Measurements from ENCODE around the gene CALHM5. TPM values are rescaled to one million over a fixed set of nuclear protein-coding genes. Genes with fewer than 3 reads are reported as not detected.

The CALHM5 gene
- total and polyA plus RNA-seq, 2 of the 4 experiments (the other 2 are of a cell fraction), result 3.3 to 10.8 TPM

DNA sequence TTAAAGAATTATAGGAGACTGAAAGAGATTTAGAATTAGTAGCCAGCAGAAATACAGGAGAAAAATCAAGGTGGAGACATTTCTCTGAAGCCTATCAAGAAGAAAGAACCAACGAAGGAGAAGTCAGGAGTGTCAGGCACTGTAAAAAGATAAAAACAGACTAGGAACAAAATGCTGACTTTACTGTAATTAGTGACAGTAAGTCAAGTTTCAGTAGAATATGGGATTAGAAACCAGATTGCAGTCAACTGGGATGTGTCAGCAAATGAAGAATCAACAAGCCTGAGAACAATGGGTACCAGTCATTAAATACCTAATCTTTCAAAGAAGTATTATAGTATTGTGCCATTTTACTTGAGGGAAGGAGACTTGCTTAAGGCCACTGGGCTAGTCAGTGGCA, 28.7 kb upstream of the CALHM5 start:
- no peak overlapping the region for H3K27ac ChIP-seq (ENCODE audit: insufficient read depth, low read length)
- H4K20me1 ChIP-seq (ENCODE audit: insufficient read depth, low read length), result no peaks in the 10 kb centered on the region
- no peak overlapping the region for H3K4ac ChIP-seq (ENCODE audit: low read depth, low read length)
- DNase-seq (no peak), ATAC-seq (ENCODE audit: low read depth) (no peak)
- H4K91ac ChIP-seq (ENCODE audit: insufficient read depth, low read depth, low read length), result no peak overlapping the region
- in situ Hi-C loops (cut with MboI; ENCODE audit: low sequenced_read_pairs) (no loop called here), intact Hi-C loops (cut with micrococcal nuclease) (no loop called here), dilution Hi-C loops (cut with HindIII; ENCODE audit: low sequenced_read_pairs, unreplicated experiment) (no loop called here)
- no peak overlapping the region for H3K14ac ChIP-seq (replicated peaks; ENCODE audit: low read depth, low read length)
- no peak overlapping the region for H2AFZ ChIP-seq (replicated peaks; ENCODE audit: low read length, poor library complexity)
- no peaks in the 10 kb centered on the region; the same call in 1 of the 2 replicates for H3K27me3 ChIP-seq (ENCODE audit: control insufficient read depth, insufficient read depth, low read length)
- H3K4me1 ChIP-seq (ENCODE audit: control insufficient read depth, insufficient read depth, low read length), result no peaks in the 10 kb centered on the region
- TF ChIP-seq MAFK (IDR thresholded peaks at IDR 0.05; ENCODE audit: low read depth, low read length), result peak; percentile 43
- TF ChIP-seq, protein P1, sequence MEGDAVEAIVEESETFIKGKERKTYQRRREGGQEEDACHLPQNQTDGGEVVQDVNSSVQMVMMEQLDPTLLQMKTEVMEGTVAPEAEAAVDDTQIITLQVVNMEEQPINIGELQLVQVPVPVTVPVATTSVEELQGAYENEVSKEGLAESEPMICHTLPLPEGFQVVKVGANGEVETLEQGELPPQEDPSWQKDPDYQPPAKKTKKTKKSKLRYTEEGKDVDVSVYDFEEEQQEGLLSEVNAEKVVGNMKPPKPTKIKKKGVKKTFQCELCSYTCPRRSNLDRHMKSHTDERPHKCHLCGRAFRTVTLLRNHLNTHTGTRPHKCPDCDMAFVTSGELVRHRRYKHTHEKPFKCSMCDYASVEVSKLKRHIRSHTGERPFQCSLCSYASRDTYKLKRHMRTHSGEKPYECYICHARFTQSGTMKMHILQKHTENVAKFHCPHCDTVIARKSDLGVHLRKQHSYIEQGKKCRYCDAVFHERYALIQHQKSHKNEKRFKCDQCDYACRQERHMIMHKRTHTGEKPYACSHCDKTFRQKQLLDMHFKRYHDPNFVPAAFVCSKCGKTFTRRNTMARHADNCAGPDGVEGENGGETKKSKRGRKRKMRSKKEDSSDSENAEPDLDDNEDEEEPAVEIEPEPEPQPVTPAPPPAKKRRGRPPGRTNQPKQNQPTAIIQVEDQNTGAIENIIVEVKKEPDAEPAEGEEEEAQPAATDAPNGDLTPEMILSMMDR (conservative IDR thresholded peaks at IDR 0.05; ENCODE audit: low read depth, low read length), result no peak
- TF ChIP-seq CHD1 (IDR thresholded peaks at IDR 0.05; ENCODE audit: low read depth, low read length), result no peak
- no peak for TF ChIP-seq CEBPB (IDR thresholded peaks at IDR 0.05; ENCODE audit: low read depth, low read length)
- H2BK20ac ChIP-seq (ENCODE audit: low read depth, low read length), result no peak overlapping the region
- H3K4me3 ChIP-seq (ENCODE audit: insufficient read depth, low read depth, low read length), result no peak overlapping the region
- no peak overlapping the region for H3K56ac ChIP-seq (ENCODE audit: extremely low read depth, insufficient read depth, low read length)
- no peaks in the 10 kb centered on the region for H3K79me1 ChIP-seq (ENCODE audit: low read depth in 1 of 2, low read length in 2 of 2)
- no peaks in the 10 kb centered on the region for H3K36me3 ChIP-seq (ENCODE audit: control insufficient read depth, insufficient read depth, low read length)
- no peak overlapping the region for H2BK5ac ChIP-seq (ENCODE audit: low read depth, low read length, poor library complexity, severe bottlenecking)
- WGBS, 2 experiments (ENCODE audit: extremely low coverage in 2 of 2, insufficient read length in 1 of 2), result no CpG with 5 or more reads among the region's 1 CpG
- no peak overlapping the region for H3K18ac ChIP-seq (ENCODE audit: low read depth, low read length)
- H3K23ac ChIP-seq (ENCODE audit: low read depth, low read length), result no peak overlapping the region
- ChIA-PET CTCF (no interaction called here), POLR2A (ENCODE audit: unreplicated experiment) (no interaction called here)
- H2BK120ac ChIP-seq (ENCODE audit: low read depth, low read length), result no peak overlapping the region
- no peaks in the 10 kb centered on the region for H3K9me1 ChIP-seq (ENCODE audit: insufficient read depth, low read length)
- no peak overlapping the region for H2BK15ac ChIP-seq (ENCODE audit: low read depth, low read length)
- no peak overlapping the region for H4K5ac ChIP-seq (ENCODE audit: low read depth, low read length)
- no peak overlapping the region for H3K9ac ChIP-seq (ENCODE audit: low read depth, low read length)
- no peaks in the 10 kb centered on the region for H3K9me3 ChIP-seq (ENCODE audit: control insufficient read depth, insufficient read depth, low read length)
- BruUV-seq (replicated peaks), result no TSS peak
- H2AK5ac ChIP-seq (ENCODE audit: low read depth, low read length), result no peak overlapping the region
- H4K8ac ChIP-seq (ENCODE audit: low read depth in 2 of 2, low read length in 2 of 2), result no peak overlapping the region
- no peak overlapping the region for H2AK9ac ChIP-seq (replicated peaks; ENCODE audit: low read depth, low read length, poor library complexity)
- H3K4me2 ChIP-seq (ENCODE audit: low read depth, low read length), result no peak overlapping the region
